Endothelial cell of umbilical vein (primary cell): ENCODE measurements around the gene FGD5. TPM values are rescaled to one million over a fixed set of nuclear protein-coding genes. Genes with fewer than 3 reads are reported as not detected.

Experiments
- BruUV-seq: library from RNA; stranded (reverse); fragments of 400-500 nt; replicated peaks from 2 replicates; lab custom pipeline; 2021; lab: Mats Ljungman, UMichigan
- CTCF ChIA-PET: fragments of 300-600, 350-600 bp; sonication (Branson Sonifier 250); formaldehyde crosslinking; loops from one replicate; lab custom pipeline; 2021; ENCODE audit warnings: antibody characterized with exemption, inconsistent platforms; lab: Charles Lee
- POLR2A ChIA-PET: fragments of 300-600, 350-600 bp; sonication (Branson Sonifier 250); formaldehyde crosslinking; loops from one replicate; lab custom pipeline; 2021; ENCODE audit warnings: antibody characterized with exemption, inconsistent platforms; lab: Charles Lee
- DNase-seq: peaks from one replicate; pipeline ENCODE4 v3.0.0-alpha.2; 2011; ENCODE audit warnings: low read depth, low spot score
- FAIRE-seq: peaks from 2 replicates; lab custom pipeline; 2011; peaks lifted over from hg19 to GRCh38; lab: Jason Lieb, UNC
- H2AFZ ChIP-seq: 2 replicates; pipeline ENCODE4 v1.6.0; 2012; ENCODE audit warnings: low read depth, low read length, control low read depth, inconsistent platforms
- H3K27ac ChIP-seq: 2 replicates; pipeline ENCODE4 v1.5.1; 2011; ENCODE audit warnings: low read depth, mild to moderate bottlenecking, control low read depth, low read length, moderate library complexity; ENCODE audit not compliant: insufficient read depth
- H3K27me3 ChIP-seq, 2 experiments: 2 replicates each; pipeline versions ENCODE4 v1.6.0 to v1.6.1; 2011; ENCODE audit warnings: low read length in 2 of 2, mixed read lengths in 1 of 2; ENCODE audit not compliant: control insufficient read depth in 2 of 2, insufficient read depth in 2 of 2
- H3K36me3 ChIP-seq, 2 experiments: 2 replicates in 1 of 2; 3 replicates in 1 of 2; pipeline ENCODE4 v1.5.1; 2011; ENCODE audit warnings: low read length in 2 of 2, mild to moderate bottlenecking in 1 of 2, moderate library complexity in 1 of 2; ENCODE audit not compliant: control insufficient read depth in 2 of 2, insufficient read depth in 2 of 2; ENCODE audit errors: extremely low read depth in 1 of 2
- H3K4me1 ChIP-seq: 3 replicates; pipeline ENCODE4 v1.5.1; 2011; ENCODE audit warnings: mild to moderate bottlenecking, low read length; ENCODE audit not compliant: control insufficient read depth, insufficient read depth; ENCODE audit errors: extremely low read depth
- H3K4me2 ChIP-seq: 2 replicates; pipeline ENCODE4 v1.6.1; 2011; ENCODE audit warnings: low read length, control low read depth, mixed read lengths; ENCODE audit not compliant: insufficient read depth
- H3K4me3 ChIP-seq, 3 experiments: fragments of 200-600 bp in 1 of 3; sonication (generic), shearing (Covaris generic) in 1 of 3; replicated peaks in 1 of 3; 2 replicates each; pipeline ENCODE4 v1.5.1; 2011 to 2016; ENCODE audit warnings: control low read depth in 3 of 3, low read length in 3 of 3, mild to moderate bottlenecking in 2 of 3, inconsistent platforms in 1 of 3, low read depth in 1 of 3, moderate library complexity in 1 of 3; ENCODE audit not compliant: insufficient read depth in 1 of 3
- H3K79me2 ChIP-seq: 2 replicates; pipeline ENCODE4 v1.6.0; 2012; ENCODE audit warnings: low read length, inconsistent platforms; ENCODE audit not compliant: control insufficient read depth, insufficient read depth
- H3K9ac ChIP-seq: replicated peaks from 2 replicates; pipeline ENCODE3; 2011; ENCODE audit warnings: low read length, control low read depth; ENCODE audit not compliant: insufficient read depth; ENCODE audit errors: extremely low read depth
- H3K9me1 ChIP-seq: replicated peaks from 3 replicates; pipeline ENCODE4 v1.6.0; 2011; ENCODE audit warnings: mild to moderate bottlenecking, low read length; ENCODE audit not compliant: control insufficient read depth, insufficient read depth; ENCODE audit errors: extremely low read depth
- H3K9me3 ChIP-seq: replicated peaks from 2 replicates; pipeline ENCODE4 v1.5.1; 2012; ENCODE audit warnings: low read length, inconsistent platforms; ENCODE audit not compliant: control insufficient read depth, insufficient read depth
- H4K20me1 ChIP-seq: replicated peaks from 2 replicates; pipeline ENCODE3; 2011; ENCODE audit warnings: mild to moderate bottlenecking, low read length; ENCODE audit not compliant: control insufficient read depth, insufficient read depth; ENCODE audit errors: extremely low read depth
- EZH2 ChIP-seq: IDR thresholded peaks from 2 replicates; pipeline ENCODE4 v1.6.1; 2012; ENCODE audit warnings: borderline replicate concordance, low read depth, mild to moderate bottlenecking, moderate library complexity, low read length, inconsistent platforms; ENCODE audit not compliant: severe bottlenecking
- FOS ChIP-seq: IDR thresholded peaks from 2 replicates; pipeline ENCODE4 v1.6.1; 2011; ENCODE audit warnings: mild to moderate bottlenecking, low read length, moderate library complexity, borderline replicate concordance; ENCODE audit not compliant: insufficient read depth
- GATA2 ChIP-seq: IDR thresholded peaks from 2 replicates; pipeline ENCODE4 v1.7.0; 2011; ENCODE audit warnings: low read depth, mild to moderate bottlenecking, moderate library complexity, mixed read lengths, low read length; ENCODE audit not compliant: insufficient read length, insufficient read depth
- JUN ChIP-seq: IDR thresholded peaks from 2 replicates; pipeline ENCODE4 v1.6.1; 2011; ENCODE audit warnings: borderline replicate concordance, low read depth; ENCODE audit not compliant: insufficient read length, insufficient read depth
- MYC ChIP-seq: IDR thresholded peaks from one replicate; pipeline ENCODE4 v1.6.1; 2011; ENCODE audit warnings: mild to moderate bottlenecking, low read depth, low read length
- POLR2A ChIP-seq: IDR thresholded peaks from 2 replicates; pipeline ENCODE4 v1.6.1; 2012; ENCODE audit warnings: low read depth, mild to moderate bottlenecking, control low read depth, low read length
- POLR2AphosphoS5 ChIP-seq: IDR thresholded peaks from 2 replicates; pipeline ENCODE4 v1.6.1; 2012; ENCODE audit warnings: low read depth, mild to moderate bottlenecking, control low read depth, low read length, moderate library complexity; ENCODE audit not compliant: insufficient read depth
- dilution Hi-C: fragments of 300-500 bp; cut with MboI; formaldehyde crosslinking; loops from one replicate; pipeline ENCODE4 v1.15.0; 2019; ENCODE audit warnings: low sequenced_read_pairs; ENCODE audit not compliant: extremely low pct_ligation_motif_present
- intact Hi-C: fragments of 100-400 bp; cut with micrococcal nuclease; formaldehyde crosslinking; loops from one replicate; pipeline ENCODE4 v1.10.0; 2022
- polyA plus RNA-seq, 4 experiments: library from polyadenylated mRNA; depleted of rRNA in 3 of 4; stranded (reverse) in 3 of 4; unstranded in 1 of 4; fragments of >200 nt; gene quantifications; 2 replicates each; pipeline versions ENCODE4 v1.2.1 to v1.2.3, GENCODE V29; 2011 to 2012; ENCODE audit warnings: missing spikeins in 1 of 4
- total RNA-seq: library from RNA; stranded (reverse); gene quantifications from 2 replicates; pipeline ENCODE4 v1.2.3, GENCODE V29; 2021
- TF ChIP-seq, protein P1 (sequence below): IDR thresholded peaks from 2 replicates; pipeline ENCODE4 v1.6.1; 2011; ENCODE audit not compliant: insufficient read depth, insufficient read length
- TF ChIP-seq, protein P2 (sequence below), 2 donors: IDR thresholded peaks; 1 replicate in 1 of 2; 2 replicates in 1 of 2; pipeline ENCODE4 v1.5.1; 2011; ENCODE audit warnings: low read length in 2 of 2, mild to moderate bottlenecking in 2 of 2, moderate library complexity in 2 of 2, control low read depth in 1 of 2, inconsistent platforms in 1 of 2, low read depth in 1 of 2; ENCODE audit not compliant: insufficient read depth in 1 of 2; ENCODE audit errors: extremely low read depth in 1 of 2

Gene FGD5
- total and polyA plus RNA-seq, 2 donors (not counting 3 experiments of a cell fraction or from before 2014, with no cell fraction given) = 49.6 to 134 TPM

DNA sequence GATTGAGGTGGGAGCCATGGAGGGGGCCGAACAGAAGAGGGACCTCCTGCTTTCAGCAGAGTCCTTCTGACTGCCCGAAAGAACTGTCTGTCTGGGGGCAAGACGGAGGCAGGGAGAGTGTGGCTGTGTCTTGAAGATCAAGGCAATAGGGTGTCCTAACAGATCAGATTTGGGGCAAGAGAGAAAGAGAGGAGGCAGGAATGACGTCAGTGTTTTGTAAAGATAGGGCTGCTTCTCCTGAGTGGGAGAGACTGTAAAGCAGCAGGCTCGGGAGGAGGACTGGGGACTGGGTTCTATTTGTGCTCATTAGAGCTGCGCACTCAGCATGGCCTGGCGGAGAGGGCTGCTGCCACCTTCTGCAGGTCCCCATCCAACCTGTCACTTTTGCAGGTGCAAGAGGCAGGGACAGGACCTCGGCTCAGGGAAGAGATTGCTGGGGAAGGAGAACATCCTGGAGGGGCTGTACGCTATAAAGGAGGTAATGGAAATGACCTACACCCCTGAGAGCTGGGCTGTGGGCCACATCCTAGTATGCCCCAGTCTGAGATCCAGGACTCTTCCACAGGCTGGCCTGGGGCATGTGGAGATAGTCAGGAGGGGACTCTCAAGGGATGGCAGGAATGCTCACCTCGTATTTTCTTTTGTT lies 29.0 kb upstream of the FGD5 start:
- H3K9ac ChIP-seq = no peak overlapping the region
- H3K9me3 ChIP-seq = no peaks in the 10 kb centered on the region
- H2AFZ ChIP-seq = no peak overlapping the region
- BruUV-seq = no TSS peak
- no peak overlapping the region for H3K4me2 ChIP-seq
- H3K4me1 ChIP-seq = no peaks in the 10 kb centered on the region
- ChIA-PET POLR2A (no interaction called here), CTCF (interaction anchor here (0.9 to 4.4 kb wide), 23 partner anchors 8 to 586 kb away, joined by 3 to 60 read pairs (median 5); partner anchors contain the start of gene FGD5)
- no peak for FAIRE-seq
- no peaks in the 10 kb centered on the region for H3K79me2 ChIP-seq
- TF ChIP-seq GATA2 (no peak), MYC (no peak), POLR2AphosphoS5 (no peak), EZH2 (no peak), FOS (no peak), JUN (no peak), POLR2A (no peak)
- TF ChIP-seq, protein P1, sequence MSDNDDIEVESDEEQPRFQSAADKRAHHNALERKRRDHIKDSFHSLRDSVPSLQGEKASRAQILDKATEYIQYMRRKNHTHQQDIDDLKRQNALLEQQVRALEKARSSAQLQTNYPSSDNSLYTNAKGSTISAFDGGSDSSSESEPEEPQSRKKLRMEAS = no peak
- TF ChIP-seq, protein P2, sequence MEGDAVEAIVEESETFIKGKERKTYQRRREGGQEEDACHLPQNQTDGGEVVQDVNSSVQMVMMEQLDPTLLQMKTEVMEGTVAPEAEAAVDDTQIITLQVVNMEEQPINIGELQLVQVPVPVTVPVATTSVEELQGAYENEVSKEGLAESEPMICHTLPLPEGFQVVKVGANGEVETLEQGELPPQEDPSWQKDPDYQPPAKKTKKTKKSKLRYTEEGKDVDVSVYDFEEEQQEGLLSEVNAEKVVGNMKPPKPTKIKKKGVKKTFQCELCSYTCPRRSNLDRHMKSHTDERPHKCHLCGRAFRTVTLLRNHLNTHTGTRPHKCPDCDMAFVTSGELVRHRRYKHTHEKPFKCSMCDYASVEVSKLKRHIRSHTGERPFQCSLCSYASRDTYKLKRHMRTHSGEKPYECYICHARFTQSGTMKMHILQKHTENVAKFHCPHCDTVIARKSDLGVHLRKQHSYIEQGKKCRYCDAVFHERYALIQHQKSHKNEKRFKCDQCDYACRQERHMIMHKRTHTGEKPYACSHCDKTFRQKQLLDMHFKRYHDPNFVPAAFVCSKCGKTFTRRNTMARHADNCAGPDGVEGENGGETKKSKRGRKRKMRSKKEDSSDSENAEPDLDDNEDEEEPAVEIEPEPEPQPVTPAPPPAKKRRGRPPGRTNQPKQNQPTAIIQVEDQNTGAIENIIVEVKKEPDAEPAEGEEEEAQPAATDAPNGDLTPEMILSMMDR (IDR thresholded peaks at IDR 0.05; ENCODE audit: extremely low read depth in 1 of 2, insufficient read depth in 1 of 2, low read depth in 1 of 2, low read length in 2 of 2) = no peak
- H3K9me1 ChIP-seq = no peaks in the 10 kb centered on the region
- H3K4me3 ChIP-seq = no peak overlapping the region
- peaks cover 4 to 11% of the 10 kb centered on the region in 2 experiments for H3K27me3 ChIP-seq
- no peaks in the 10 kb centered on the region for H3K36me3 ChIP-seq
- dilution Hi-C loops = loop anchor here (10.0 kb wide), 1 partner anchor 55 kb away; no protein-coding TSS in a partner anchor
- intact Hi-C loops = loop anchor here (5.0 to 10.0 kb wide), 2 partner anchors 88 to 285 kb away; no protein-coding TSS in a partner anchor
- no peak overlapping the region for H3K27ac ChIP-seq
- no peak for DNase-seq
- no peaks in the 10 kb centered on the region for H4K20me1 ChIP-seq
